Measurements from ENCODE around the gene CCNI2.

Gene CCNI2, protein sequence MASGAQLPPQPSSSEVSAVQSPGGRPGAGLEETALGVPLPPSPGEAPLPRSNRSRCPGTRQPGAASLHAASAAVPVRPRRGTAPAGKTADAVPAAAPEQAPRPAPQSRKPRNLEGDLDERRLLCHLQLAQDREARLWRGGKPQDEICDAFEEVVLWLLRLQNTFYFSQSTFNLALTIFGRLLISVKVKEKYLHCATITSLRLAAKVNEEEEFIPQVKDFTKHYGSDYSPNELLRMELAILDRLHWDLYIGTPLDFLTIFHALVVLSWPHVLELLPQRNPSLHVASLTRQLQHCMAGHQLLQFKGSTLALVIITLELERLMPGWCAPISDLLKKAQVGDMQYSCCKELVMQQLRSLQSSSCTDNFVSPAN

DNA sequence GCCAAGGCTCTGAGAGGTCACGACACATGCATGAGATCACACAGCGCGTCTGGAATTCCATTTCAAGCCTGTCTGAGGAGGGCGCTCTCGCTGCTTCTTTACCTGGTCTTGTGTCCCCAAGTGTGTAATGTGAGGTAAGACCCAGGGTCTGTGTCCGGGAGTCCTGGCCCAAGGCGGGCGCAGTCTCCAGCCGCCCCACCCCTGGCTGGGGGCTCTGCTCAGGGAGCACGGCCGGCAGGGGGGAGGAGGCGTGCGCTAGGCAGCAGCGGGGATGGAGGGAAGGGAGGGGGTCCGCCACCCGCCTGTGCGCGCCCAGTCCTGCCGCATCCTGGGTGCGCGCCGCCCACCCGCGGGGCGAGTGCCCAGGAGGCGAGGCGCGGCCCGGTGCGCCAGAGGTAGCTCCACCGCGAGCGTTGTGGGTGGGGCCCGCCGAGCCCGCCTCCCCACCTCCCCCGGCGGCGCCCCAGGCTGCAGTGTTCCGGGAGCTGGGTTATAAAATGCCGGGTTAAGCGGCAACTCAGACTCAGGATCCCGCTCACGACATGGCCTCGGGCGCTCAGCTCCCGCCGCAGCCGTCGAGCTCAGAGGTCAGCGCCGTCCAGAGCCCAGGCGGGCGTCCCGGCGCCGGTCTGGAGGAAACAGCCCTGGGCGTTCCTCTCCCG lies at the start of gene CCNI2:
Gene CCNI2, plus strand, starts transcription at position 473 of the 662 bp plus-strand sequence. Its CDS starts 70 bp downstream, at position 543.
- DNase-seq = peak; percentile 44

DNA sequence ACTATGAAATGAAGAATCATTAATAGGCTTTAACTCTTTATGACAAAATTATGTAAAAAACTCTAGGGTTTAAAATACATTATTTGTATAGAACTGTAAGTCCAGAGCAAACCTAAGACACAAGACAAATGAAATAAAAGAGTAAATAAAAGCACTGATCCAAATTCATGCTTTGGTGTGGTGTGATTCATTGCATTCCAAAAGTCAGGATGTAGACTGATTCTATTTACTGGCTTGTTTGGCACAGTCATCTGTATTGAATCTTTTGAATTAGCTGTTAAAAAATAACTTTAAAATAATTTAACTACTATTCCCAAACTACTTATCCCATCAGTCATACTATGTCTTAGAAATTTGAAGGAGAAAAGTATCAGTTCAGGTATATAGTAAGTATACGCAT lies 42.4 kb upstream of the CCNI2 start:
- DNase-seq = no peak

DNA sequence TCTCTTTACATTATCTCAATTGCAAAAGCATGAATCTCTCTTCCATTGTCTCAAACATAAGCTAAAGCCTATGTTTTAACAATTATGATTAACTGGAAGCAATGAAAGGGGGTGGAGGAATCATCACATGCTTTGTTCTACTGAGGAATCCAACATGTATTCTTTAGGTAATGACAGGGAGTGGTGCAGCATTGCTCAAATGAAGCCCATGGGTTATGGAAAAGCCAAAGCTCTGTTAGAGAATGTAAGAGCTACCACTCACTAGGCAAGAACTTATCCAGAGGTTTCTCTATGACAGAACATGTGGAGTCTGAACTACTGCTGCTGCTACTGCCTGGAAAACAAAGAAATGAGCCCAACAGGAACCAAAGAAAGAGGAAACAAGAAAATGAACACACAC lies 38.6 kb upstream of the CCNI2 start:
- no peak for DNase-seq

DNA sequence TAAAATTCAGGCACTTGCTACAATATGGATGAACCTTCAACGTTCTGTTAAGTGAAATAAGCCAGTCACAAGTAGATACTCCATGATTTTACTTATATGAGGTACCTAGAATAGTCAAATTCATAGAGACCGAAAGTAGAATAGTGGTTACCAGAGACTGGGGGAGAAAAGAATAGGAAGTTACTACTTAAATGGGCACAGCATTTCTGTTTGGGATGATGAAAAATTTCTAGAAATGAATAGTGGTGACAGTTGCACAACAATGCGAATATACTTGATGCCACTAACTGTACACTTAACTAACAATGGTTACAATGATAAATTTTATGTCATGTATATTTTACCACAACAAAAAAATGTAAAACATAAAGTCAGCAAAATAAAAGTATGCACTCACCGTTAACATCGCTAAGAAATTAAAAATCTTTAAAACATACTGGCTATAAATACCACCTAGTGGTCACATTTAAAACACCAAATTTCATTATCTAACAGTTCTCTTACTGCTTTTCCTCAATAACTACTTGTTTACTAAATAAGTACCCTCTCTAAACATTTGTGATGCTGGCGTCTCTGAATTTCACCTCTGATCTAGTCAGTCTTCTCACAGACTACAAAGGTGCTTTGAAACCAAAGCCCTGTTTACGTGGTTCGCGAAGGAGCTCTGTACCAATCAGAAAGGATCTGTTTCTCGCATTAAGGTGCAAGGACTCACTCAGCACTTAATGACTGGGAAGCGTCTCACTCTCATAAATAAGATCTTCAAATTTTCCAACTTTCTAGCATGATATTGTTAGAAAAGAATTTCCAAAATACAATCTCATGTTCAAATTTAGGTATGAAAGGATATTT lies 32.5 kb upstream of the CCNI2 start:
- peak; percentile 54 for DNase-seq

DNA sequence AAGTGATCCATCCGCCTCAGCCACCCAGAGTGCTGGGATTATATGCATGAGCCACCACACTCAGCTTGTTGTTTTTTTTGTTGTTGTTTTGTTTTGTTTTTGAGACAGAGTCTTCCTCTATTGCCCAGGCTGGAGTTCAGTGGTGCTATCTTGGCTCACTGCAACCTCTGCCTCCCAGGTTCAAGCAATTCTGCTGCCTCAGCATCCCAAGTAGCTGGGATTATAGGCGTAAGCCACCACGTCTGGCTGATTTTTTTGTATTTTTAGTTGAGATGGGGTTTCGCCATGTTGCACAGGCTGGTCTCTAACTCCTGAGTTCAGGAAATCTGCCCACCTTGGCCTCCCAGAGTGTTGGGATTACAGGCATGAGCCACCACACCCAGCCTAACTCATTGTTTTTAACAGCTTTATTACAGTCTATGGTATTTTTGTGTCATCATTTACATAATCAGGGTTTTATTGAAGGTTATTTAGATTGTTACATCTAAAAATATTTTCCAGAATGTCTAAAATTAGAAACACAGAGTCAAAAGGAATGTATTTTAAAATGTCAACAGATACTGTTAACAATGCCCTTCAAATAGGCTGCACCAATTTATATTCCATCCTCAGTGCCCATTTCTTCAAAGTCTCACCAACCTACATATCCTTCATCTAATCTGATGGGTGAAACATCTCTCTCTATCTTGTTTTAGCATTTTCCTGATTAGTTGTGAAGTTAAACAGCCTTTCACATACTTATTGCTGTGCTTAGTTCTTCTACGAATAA lies 28.5 kb upstream of the CCNI2 start:
- no peak for DNase-seq

DNA sequence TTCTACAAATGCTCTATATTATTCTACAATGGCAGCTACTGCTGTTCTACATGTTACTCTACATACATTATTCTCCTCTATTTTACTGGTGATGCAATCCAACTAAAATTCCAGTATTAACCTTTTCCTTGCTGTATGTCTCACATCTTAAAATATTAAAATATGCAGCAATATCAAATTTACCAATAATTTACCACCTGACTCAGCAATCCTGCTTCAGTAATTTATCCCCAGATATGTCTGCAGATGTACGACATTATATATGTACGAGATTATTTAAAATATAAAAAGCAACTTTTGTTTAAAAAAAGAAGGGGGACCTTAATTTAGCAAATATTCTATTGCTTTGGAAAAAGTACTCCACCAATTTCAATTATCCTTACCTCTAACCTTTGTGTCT lies 21.5 kb upstream of the CCNI2 start:
- no peak for DNase-seq

DNA sequence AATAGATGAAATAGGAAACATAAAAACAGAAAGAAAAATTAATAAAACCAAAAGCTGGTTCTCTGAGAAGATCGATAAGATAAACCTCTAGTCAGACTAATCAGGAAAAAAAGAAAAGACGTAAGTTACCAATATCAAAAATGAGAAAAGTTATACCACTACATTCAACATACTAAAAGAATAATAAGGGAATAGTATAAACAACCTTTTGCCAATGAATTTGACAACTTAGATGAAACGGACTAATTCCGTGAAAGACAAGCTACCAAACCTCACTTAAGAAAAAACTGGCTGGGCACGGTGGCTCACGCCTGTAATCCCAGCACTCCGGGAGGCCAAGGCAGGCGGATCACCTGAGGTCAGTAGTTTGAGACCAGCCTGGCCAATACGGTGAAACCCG lies 17.3 kb upstream of the CCNI2 start:
- no peak for DNase-seq

DNA sequence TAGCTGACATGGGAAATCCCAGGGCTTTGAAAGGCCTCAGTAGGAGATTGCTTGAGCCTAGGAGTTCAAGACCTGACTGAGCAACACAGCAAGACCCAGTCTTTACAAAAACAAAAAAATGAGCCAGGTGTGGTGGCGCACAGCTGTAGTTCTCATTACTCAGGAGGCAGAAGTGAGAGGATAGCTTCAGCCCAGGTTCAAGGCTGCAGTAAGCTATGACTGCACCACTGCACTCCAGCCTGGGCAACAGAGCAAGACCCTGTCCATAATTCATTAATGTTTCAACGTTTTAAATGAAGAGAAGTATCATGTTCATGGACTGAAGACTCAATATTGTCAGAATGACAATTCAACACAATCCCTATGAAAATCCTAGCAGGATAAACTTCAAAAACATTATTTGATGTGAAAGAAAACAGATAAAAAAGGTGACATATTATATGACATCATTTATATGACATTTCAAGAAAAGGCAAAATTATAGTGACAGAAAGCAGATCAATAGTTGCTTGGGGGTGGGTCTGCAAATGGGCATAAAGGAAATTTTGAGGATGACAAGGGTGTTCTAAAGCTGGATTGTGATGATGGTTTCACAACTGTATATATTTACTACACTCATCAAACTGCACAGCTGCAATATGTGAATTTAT lies 13.6 kb upstream of the CCNI2 start:
- no peak for DNase-seq

DNA sequence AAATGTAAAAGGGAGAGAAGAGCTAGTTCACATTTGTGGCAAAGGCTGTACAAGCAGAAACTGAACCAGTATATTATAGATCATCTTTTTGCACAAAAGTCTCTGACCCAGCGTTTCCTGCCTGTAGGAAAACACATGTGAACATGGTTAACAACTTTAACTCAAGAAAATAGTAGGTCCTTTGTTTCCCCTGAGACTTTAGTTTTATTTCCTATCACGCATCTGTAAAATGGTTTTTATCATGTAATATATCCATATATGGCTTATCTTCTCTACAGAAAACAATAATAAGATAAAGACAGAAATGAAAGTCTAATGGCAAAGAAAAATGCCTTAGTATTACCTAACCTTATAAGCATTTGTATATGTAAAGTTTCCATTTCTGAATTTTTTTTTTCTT lies 12.5 kb upstream of the CCNI2 start:
- DNase-seq = no peak

DNA sequence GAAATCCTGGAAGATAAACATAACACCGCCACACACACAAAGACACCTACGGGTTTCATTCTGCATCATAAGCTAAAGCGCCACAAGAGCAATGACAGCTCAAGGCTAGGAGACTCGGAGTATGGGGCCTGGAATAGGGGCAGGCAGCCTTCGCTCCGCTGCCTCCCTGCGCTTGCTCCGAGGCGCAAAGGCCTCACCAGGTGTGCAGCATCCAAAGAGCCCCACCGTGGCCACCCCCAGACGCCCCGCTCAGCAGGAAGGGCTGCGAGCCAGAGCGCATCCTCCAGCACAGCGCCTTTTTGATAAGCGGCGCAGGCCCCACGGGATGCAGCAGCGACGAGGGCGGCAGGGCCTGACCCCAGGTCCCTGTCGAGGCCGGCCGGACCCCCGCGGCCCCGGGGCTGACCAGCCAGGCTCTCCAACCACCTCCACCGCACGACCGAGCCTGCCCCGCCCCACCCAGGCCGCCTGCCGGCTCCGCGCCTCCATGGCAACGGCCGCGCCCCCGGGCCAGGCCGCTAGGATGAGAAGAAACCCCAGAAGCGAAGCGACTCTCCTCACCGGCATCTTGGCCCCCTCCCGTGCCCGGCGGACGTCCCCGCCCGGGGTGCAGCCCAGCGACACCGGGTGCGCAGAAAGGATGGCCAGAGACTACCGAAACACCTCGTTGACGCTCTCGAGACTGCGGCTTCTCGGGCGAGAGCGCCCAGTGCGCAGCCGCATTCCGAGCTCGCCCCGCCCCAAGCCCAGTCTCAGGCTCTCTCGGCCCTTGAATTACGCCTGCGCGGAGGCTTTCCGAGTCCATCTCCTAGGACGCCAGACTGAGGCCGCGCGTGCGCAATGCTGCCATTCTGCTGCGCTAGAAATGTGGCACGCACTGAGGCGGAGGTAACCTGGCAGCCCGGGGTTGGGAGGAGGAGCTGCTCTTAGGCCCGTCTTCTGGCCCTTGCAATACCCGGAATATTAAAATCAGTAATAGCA lies 10.1 kb upstream of the CCNI2 start, which contains the start of gene KIF3A:
Gene KIF3A, minus strand, starts transcription at position 694 of the 981 bp plus-strand sequence. Its CDS starts 127 bp downstream, at position 567.
- peak; percentile 99 for DNase-seq

DNA sequence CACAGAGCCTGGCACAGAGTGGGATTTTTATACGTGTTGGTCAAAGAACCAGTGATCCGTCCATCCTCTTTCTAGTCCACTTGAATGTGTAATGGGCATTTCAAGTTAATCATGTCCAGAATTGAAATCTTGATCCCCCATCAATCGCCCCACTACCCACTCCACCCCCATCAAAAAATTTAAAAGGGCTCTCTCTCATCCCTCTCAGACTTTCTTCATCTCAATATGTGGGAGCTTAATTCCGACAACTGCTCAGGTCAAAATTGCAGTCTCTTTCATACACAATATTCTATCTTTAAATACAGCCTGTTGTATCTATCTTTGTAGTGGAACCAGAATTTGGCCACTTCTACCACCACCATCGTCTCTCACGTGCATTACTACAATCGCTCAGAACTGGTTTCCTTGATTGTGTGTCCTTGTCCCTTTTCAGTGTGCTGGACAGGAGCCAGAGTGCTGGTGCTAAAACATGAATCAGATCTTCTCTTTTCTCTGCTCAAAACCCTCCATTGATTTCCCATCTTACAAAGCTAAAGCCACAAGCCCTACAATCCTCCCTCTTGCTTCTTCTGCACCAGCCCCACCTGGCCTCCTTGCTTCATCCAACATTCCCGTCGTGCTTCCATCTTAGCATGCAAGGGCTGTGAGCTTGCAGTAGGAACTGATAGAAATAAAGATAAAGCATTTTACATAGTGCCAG lies 9.1 kb upstream of the CCNI2 start:
- no peak for DNase-seq

DNA sequence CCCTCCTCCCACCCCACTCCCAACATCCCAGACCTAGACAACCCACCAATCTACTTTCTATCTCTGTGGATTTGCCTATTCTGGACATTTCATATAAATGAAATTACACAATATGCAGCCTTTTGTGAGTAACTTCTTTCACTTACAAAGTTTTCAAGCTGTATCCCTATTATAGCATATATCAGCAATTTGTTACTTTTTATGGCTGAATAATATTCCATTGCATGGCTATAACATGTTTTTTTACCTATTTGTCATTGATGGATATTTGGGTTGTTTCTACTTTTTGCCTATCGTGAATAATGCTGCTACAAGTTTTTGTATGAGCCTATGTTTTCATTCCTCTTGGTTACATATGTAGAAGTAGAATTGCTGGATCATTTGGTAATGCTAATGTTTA lies 8.0 kb upstream of the CCNI2 start:
- no peak for DNase-seq

DNA sequence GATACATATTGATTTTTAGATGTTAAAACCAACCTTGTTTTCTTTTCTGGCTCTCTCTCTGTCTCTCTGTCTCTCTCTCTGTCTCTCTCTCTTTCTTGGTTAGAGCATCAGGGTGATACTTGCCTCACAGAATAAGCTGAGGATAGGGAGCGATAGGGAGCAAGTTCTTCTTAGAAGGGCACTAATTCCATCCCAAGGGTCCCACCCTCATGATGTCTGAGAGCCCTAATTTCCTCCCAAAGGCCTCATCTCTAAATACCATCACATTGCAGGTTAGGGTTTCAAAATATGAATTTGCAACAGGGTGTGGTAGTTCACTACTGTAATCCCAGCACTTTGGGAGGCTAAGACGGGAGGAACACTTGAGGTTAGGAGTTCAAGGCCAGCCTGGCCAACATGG lies 5.1 kb upstream of the CCNI2 start:
- no peak for DNase-seq

DNA sequence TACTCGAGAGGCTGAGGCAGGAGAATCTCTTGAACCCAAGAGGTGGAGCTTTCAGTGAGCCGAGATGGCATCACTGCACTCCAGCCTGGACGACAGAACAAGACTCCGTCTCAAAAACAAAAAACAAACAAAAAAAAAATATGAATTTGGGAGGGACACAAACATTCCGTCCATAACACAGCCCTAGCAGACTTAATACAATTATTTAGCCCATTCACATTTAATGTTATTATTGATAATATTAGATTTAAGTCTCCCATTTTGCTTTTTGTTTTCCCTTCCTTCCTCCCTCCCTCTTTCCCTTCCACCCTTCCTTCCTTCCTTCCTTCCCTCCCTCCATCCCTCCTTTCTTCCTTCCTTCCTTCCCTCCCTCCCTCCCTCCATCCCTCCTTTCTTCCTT lies 4.6 kb upstream of the CCNI2 start:
- DNase-seq = no peak

DNA sequence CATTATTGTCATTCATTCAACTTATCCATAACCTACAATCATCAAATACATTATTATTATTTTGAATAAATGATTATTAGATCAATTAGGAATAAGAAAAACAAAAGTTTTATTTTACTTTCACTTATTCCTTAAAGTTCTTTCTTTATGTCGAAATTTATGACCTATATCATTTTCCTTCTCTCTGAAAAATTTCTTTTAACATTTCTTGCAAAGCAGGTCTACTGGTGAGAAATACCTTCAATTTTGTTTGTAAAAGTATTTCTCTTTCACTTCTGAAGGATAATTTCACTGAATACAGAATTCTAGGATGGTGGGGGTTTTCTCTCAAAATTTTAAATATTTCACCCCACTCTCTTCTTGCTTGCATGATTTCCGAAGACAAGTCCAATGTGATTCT lies 2.6 kb upstream of the CCNI2 start:
- no peak for DNase-seq

DNA sequence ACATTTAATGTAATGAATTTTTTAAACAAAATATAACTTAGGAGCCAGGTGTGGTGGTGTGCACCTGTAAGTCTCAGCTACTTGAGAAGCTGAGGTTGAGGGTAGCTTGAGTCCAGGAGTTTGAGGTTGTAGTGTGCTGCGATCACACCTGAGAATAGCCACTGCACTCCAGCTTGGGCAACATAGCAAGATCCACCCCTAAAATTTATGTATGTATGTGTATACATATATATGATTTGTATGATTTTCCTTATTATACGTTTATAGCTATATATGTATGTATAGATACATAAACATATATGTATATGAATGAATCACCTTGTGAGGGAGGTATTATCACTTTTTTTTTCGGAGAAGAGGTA lies 653 bp upstream of the CCNI2 start:
- no peak for DNase-seq

DNA sequence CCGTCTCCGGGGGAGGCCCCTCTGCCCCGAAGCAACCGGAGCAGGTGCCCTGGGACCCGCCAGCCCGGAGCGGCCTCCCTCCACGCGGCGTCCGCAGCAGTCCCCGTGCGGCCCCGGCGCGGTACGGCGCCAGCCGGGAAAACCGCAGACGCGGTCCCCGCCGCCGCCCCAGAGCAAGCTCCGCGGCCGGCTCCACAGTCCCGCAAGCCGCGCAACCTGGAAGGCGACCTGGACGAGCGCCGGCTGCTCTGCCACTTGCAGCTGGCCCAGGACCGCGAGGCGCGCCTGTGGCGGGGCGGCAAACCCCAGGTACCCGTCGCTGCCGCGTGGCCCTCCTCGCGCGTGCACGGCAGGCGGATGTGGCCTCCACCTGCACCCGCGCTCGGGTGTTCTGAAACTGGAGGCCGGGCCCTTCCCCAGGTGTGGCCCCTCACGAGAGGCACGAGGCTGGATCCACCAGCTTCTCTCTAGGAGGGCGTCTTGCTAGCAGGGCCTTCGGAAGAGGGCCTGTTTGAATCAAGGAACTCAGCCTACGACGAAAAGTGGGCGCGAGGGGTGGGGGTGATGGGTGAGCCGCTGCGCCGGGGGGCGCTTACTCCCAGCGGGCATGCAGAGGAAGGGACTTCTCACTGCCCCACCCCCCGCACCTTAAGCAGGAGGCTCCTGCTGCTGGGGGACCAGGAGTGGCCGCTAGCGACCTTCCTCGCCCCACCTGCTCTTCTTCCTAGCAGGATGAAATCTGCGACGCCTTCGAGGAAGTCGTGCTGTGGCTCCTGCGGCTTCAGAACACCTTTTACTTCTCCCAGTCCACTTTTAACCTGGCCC lies 602 bp downstream of the CCNI2 start:
- DNase-seq = no peak

DNA sequence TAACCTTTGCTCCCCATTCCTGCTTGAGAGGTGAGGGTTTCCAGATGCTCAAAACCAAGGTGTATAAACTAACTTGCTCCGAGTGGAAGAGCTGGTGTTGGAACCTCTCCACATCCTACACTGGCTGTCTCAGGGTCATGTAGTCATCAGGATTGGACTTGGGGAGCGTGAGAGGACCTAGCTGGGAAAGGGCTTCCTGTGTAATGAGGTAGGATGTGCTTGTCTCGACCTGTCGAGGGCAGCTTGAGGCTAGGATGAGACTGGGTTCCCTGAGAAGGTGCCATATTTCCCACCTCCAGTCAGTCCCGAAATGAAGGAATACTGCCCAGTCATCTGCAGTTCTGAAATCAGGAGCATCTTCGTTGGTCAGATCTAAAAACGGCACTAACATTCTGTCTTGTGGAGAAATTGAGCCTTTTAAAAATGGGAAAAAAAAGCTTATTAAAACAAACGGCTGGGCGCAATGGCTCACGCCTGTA lies 1.3 kb downstream of the CCNI2 start:
- DNase-seq = no peak

DNA sequence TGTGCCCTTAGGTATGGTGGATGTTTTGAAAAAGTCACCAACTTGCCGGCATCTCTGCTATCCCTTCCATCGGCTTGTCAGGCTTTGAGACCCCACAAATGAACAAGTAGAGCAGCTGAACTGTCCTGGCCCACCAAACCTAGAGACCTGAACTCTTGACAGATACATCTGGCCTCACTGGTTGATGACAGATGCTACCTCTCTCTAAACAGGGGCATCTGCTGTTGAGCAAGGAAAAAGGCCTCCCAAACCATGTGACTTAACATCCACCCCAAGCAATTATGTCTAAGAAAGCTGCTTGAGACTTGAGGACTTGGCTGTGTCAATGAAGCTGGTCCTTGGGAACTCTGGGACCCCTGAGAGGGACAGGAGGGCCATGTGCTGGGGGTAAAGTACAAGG lies 2.3 kb downstream of the CCNI2 start:
- DNase-seq = no peak
